Lung (tissue), 12 donors: Measurements from ENCODE around the gene NEU4. TPM values are rescaled to one million over a fixed set of nuclear protein-coding genes. Genes with fewer than 3 reads are reported as not detected.

ENCODE experiments used
- ATAC-seq: fragments of 200-7000 bp; cut with Tn5 transposase; one replicate; pipeline ENCODE4 v1.9.1; 2020; ENCODE audit warnings: moderate number of reproducible peaks; ENCODE audit not compliant: insufficient read depth, low FRiP score
- DNase-seq, 3 donors: peaks; one replicate each; pipeline ENCODE4 v3.0.0-alpha.2; 2013 to 2017
- H3K27ac ChIP-seq, 2 donors: one replicate each; pipeline ENCODE4 v1.5.1; 2013; ENCODE audit warnings: mild to moderate bottlenecking in 2 of 2, moderate library complexity in 2 of 2, control low read depth in 1 of 2, inconsistent platforms in 1 of 2, low read depth in 1 of 2, low read length in 1 of 2
- H3K27me3 ChIP-seq, 3 donors: one replicate each; pipeline ENCODE4 v1.5.1; 2013; ENCODE audit warnings: low read length in 2 of 3; ENCODE audit not compliant: control insufficient read depth in 3 of 3, insufficient read depth in 3 of 3
- H3K36me3 ChIP-seq, 4 donors: one replicate each; pipeline ENCODE4 v1.5.1; 2013; ENCODE audit warnings: low read length in 4 of 4, mild to moderate bottlenecking in 1 of 4, moderate library complexity in 1 of 4; ENCODE audit not compliant: control insufficient read depth in 4 of 4, insufficient read depth in 4 of 4
- H3K4me1 ChIP-seq, 5 donors: one replicate each; pipeline ENCODE4 v1.5.1; 2013; ENCODE audit warnings: low read length in 5 of 5, mild to moderate bottlenecking in 2 of 5, moderate library complexity in 1 of 5; ENCODE audit not compliant: control insufficient read depth in 5 of 5, insufficient read depth in 5 of 5
- H3K4me3 ChIP-seq: one replicate; pipeline ENCODE4 v1.5.1; 2013; ENCODE audit warnings: mild to moderate bottlenecking, control low read depth, moderate library complexity
- H3K9ac ChIP-seq, 2 donors: one replicate each; pipeline ENCODE4 v1.5.1; 2013; ENCODE audit warnings: low read length in 2 of 2, control low read depth in 1 of 2; ENCODE audit not compliant: insufficient read depth in 1 of 2
- H3K9me3 ChIP-seq, 4 donors: one replicate each; pipeline ENCODE4 v1.5.1; 2013; ENCODE audit warnings: low read length in 3 of 4, mild to moderate bottlenecking in 1 of 4, moderate library complexity in 1 of 4; ENCODE audit not compliant: control insufficient read depth in 4 of 4, insufficient read depth in 3 of 4
- CTCF ChIP-seq: IDR thresholded peaks from 2 replicates; pipeline ENCODE4 v1.5.1; 2012; ENCODE audit warnings: mild to moderate bottlenecking; ENCODE audit errors: control extremely low read depth, extremely low read depth
- WGBS, 2 donors: extraction: QIAGEN DNeasy Blood & Tissue Kit; methylation state at CpG; one replicate each; pipeline ENCODE4 v1.1.7; 2013; 5-methylcytosine and 5-hydroxymethylcytosine counted together
- polyA plus RNA-seq, 2 donors: library from polyadenylated mRNA; stranded (reverse); fragments of 200-250 nt; gene quantifications; one replicate each; pipeline ENCODE4 v1.2.1, GENCODE V29; 2013
- total RNA-seq, 2 donors: library from RNA; depleted of rRNA in 1 of 2; stranded (reverse); fragments of >200 nt in 1 of 2; gene quantifications; one replicate each; pipeline ENCODE4 v1.2.1, GENCODE V29; 2014 to 2021
- donor health status: control.
- donor health status: control.
- donor health status: Bipolar disorder and iron deficiency.
- donor health status: healthy.
- donor health status: DM: yes; HTN: yes; CAD: no.

The NEU4 gene
- total and polyA plus RNA-seq, 4 donors, result 0.26 to 0.59 (median 0.35) TPM

- Histone ChIP-seq H3K9ac (no peak overlapping the region), H3K36me3 (no peaks in the 10 kb centered on the region), H3K9me3 (peaks cover 0 to 2% (median 0%) of the 10 kb centered on the region in 4 donors), H3K27ac (no peak overlapping the region), H3K4me3 (no peak overlapping the region), H3K4me1 (no peaks in the 10 kb centered on the region), H3K27me3 (peaks cover 0 to 4% (median 0%) of the 10 kb centered on the region in 3 donors)
- ATAC-seq (no peak), DNase-seq (no peak)
- 96 to 97% methylated on average over 5 of the region's 5 CpGs for WGBS, 2 donors
- no peak for TF ChIP-seq CTCF
Measured at GRCh38 chr2:241793385-241793784, 15.6 kb upstream of the NEU4 start.

- peaks cover 0 to 4% (median 0%) of the 10 kb centered on the region in 3 donors for H3K27me3 ChIP-seq
- WGBS, 2 donors, result 83 to 88% methylated on average over 9 to 10 of the region's 10 CpGs
- no peak for TF ChIP-seq CTCF
- H3K9me3 ChIP-seq, result peaks cover 0 to 2% (median 0%) of the 10 kb centered on the region in 4 donors
- H3K4me3 ChIP-seq, result no peak overlapping the region
- H3K36me3 ChIP-seq, result no peaks in the 10 kb centered on the region
- H3K4me1 ChIP-seq, result no peaks in the 10 kb centered on the region
- no peak for ATAC-seq
- no peak overlapping the region for H3K27ac ChIP-seq
- no peak overlapping the region for H3K9ac ChIP-seq
- DNase-seq, result no peak
Measured at GRCh38 chr2:241794250-241794823, 14.7 kb upstream of the NEU4 start.

- ATAC-seq, result no peak
- WGBS, 2 donors, result 86 to 92% methylated on average over 31 of the region's 31 CpGs
- TF ChIP-seq CTCF, result no peak
Measured at GRCh38 chr2:241795021-241795999, 13.7 kb upstream of the NEU4 start.

More at GRCh38 chr2:241795021-241795999, 13.7 kb upstream of the NEU4 start:
- Histone ChIP-seq H3K9me3 (peaks cover 0 to 2% (median 0%) of the 10 kb centered on the region in 4 donors), H3K27me3 (peaks cover 0 to 4% (median 0%) of the 10 kb centered on the region in 3 donors), H3K4me1 (no peaks in the 10 kb centered on the region), H3K9ac (no peak overlapping the region), H3K27ac (no peak overlapping the region), H3K36me3 (no peaks in the 10 kb centered on the region), H3K4me3 (no peak overlapping the region)
- peak in 1 of 3 donors; percentile 10 for DNase-seq
